ENCODE data around the gene SYNE3. TPM values are rescaled to one million over a fixed set of nuclear protein-coding genes. Genes with fewer than 3 reads are reported as not detected.

Gene SYNE3
- total and polyA plus RNA-seq, 12 donors, result 1.8 to 24.8 (median 10.8) TPM

- no peak for DNase-seq
- no peaks in the 10 kb centered on the region for H3K36me3 ChIP-seq (replicated peaks in 1 of 2)
- TF ChIP-seq CTCF (IDR thresholded peaks at IDR 0.05) (no peak), POLR2A (IDR thresholded peaks at IDR 0.05) (no peak)
- H3K4me3 ChIP-seq, result no peak overlapping the region
- WGBS, 4 donors, result 88 to 94% (median 92%) methylated on average over 5 of the region's 5 CpGs
- H3K4me1 ChIP-seq (replicated peaks in 1 of 2), result peaks cover 40 to 50% of the 10 kb centered on the region in 2 donors
- intact Hi-C loops (cut with DNase I), result no loop called here
- H3K9me3 ChIP-seq (replicated peaks in 1 of 3), result no peaks in the 10 kb centered on the region
- no peaks in the 10 kb centered on the region for H3K27me3 ChIP-seq
- H3K27ac ChIP-seq, result no peak overlapping the region
These were observed 22.9 kb downstream of the SYNE3 start for GRCh38 chr14:95493503-95493902.

GRCh38 chr14:95491936-95492608 is 24.4 kb downstream of the SYNE3 start:
- no peak overlapping the region for H3K4me3 ChIP-seq
- H3K4me1 ChIP-seq (replicated peaks in 1 of 2), result peaks cover 37 to 43% of the 10 kb centered on the region in 2 donors
- 85 to 94% (median 92%) methylated on average over 2 of the region's 2 CpGs for WGBS, 4 donors
- no peaks in the 10 kb centered on the region for H3K27me3 ChIP-seq
- no peaks in the 10 kb centered on the region for H3K9me3 ChIP-seq (replicated peaks in 1 of 3)
- no peak for DNase-seq
- peak overlapping the region in 2 of 5 donors; percentile 41 to 68 for H3K27ac ChIP-seq
- TF ChIP-seq CTCF (IDR thresholded peaks at IDR 0.05) (no peak), POLR2A (IDR thresholded peaks at IDR 0.05) (no peak)
- no peaks in the 10 kb centered on the region for H3K36me3 ChIP-seq (replicated peaks in 1 of 2)
- intact Hi-C loops (cut with DNase I), result no loop called here

- Histone ChIP-seq H3K4me3 (no peak overlapping the region), H3K9me3 (replicated peaks in 1 of 3) (no peaks in the 10 kb centered on the region), H3K36me3 (replicated peaks in 1 of 2) (no peaks in the 10 kb centered on the region), H3K27me3 (no peaks in the 10 kb centered on the region), H3K4me1 (replicated peaks in 1 of 2) (peaks cover 27 to 31% of the 10 kb centered on the region in 2 donors), H3K27ac (peak overlapping the region in 4 of 5 donors; percentile 41 to 68 (median 56))
- peak in 5 of 7 donors; percentile 49 to 68 (median 52) for DNase-seq
- intact Hi-C loops (cut with DNase I), result no loop called here
- TF ChIP-seq POLR2A (IDR thresholded peaks at IDR 0.05) (no peak), CTCF (IDR thresholded peaks at IDR 0.05) (no peak)
- 42 to 53% (median 45%) methylated on average over 10 of the region's 10 CpGs for WGBS, 4 donors
These were observed 25.6 kb downstream of the SYNE3 start for GRCh38 chr14:95490727-95491451.

- Histone ChIP-seq H3K4me3 (no peak overlapping the region), H3K36me3 (replicated peaks in 1 of 2) (no peaks in the 10 kb centered on the region), H3K27me3 (no peaks in the 10 kb centered on the region), H3K27ac (peak overlapping the region in 3 of 5 donors; percentile 29 to 68 (median 65)), H3K9me3 (replicated peaks in 1 of 3) (no peaks in the 10 kb centered on the region), H3K4me1 (replicated peaks in 1 of 2) (peaks cover 23 to 27% of the 10 kb centered on the region in 2 donors)
- no peak for DNase-seq
- no peak for TF ChIP-seq CTCF (IDR thresholded peaks at IDR 0.05)
- no peak for TF ChIP-seq POLR2A (IDR thresholded peaks at IDR 0.05)
- WGBS, 4 donors, result 73 to 87% (median 82%) methylated on average over 5 of the region's 5 CpGs
- intact Hi-C loops (cut with DNase I), result no loop called here
These were observed 26.3 kb downstream of the SYNE3 start for GRCh38 chr14:95490138-95490509.
